NCI-H1930 (cell line): Measurements from ENCODE around the gene B3GNT3.

Experiments
- DNase-seq, 2 experiments: peaks; one replicate each; lab custom pipeline; 2025; lab: John Stamatoyannopoulos, UW

B3GNT3 gene

GRCh38 chr19:17860993-17861360, 66.0 kb downstream of the B3GNT3 start:
- no peak for DNase-seq

- DNase-seq, result no peak
Measured at GRCh38 chr19:17861542-17862402, 66.8 kb downstream of the B3GNT3 start.

GRCh38 chr19:17862711-17863519, 68.0 kb downstream of the B3GNT3 start:
- no peak for DNase-seq
